SK-N-SH (cell line): Measurements from ENCODE around the gene LRRC42. TPM values are rescaled to one million over a fixed set of nuclear protein-coding genes. Genes with fewer than 3 reads are reported as not detected.

ENCODE experiments used
- CTCF ChIA-PET: fragments of 300-600, 350-600 bp; formaldehyde crosslinking; extraction: SDS; loops from one replicate; lab custom pipeline; 2021; lab: Yijun Ruan, JAX
- POLR2A ChIA-PET: fragments of 350-600 bp; sonication (Branson Sonifier 250); formaldehyde crosslinking; extraction: SDS; loops from one replicate; lab custom pipeline; 2020; ENCODE audit warnings: antibody characterized with exemption, inconsistent platforms; lab: Yijun Ruan, JAX
- DNase-seq: peaks from one replicate; pipeline ENCODE4 v3.0.0; 2012
- H2AFZ ChIP-seq: fragments of 200-600 bp; sonication (generic); 2 replicates; pipeline ENCODE4 v1.8.1; 2016; ENCODE audit warnings: antibody characterized with exemption, mild to moderate bottlenecking, low read depth
- H3F3A ChIP-seq: fragments of 200-600 bp; sonication (generic); replicated peaks from 2 replicates; pipeline ENCODE3; 2016; ENCODE audit warnings: antibody characterized with exemption, mild to moderate bottlenecking; ENCODE audit not compliant: insufficient read depth
- H3K27ac ChIP-seq, 2 experiments: fragments of 200-500 bp in 1 of 2; fragments of 200-600 bp in 1 of 2; sonication (Bioruptor generic) in 1 of 2; sonication (generic), shearing (Covaris generic) in 1 of 2; 2 replicates each; pipeline versions ENCODE4 v1.5.1 to v1.6.1; 2014 to 2016; ENCODE audit warnings: low read depth in 2 of 2, inconsistent platforms in 1 of 2, low read length in 1 of 2, mild to moderate bottlenecking in 1 of 2, mixed read lengths in 1 of 2
- H3K27me3 ChIP-seq: fragments of 200-600 bp; sonication (generic), shearing (Covaris generic); 2 replicates; pipeline ENCODE4 v1.6.1; 2016; ENCODE audit warnings: mixed run types; ENCODE audit not compliant: insufficient read depth
- H3K36me3 ChIP-seq, 2 experiments: fragments of 200-500 bp in 1 of 2; fragments of 200-600 bp in 1 of 2; sonication (Bioruptor generic) in 1 of 2; sonication (generic) in 1 of 2; replicated peaks in 1 of 2; 2 replicates each; pipeline versions ENCODE3 to v1.5.1; 2014 to 2016; ENCODE audit warnings: low read length in 1 of 2, mild to moderate bottlenecking in 1 of 2; ENCODE audit not compliant: insufficient read depth in 2 of 2, control insufficient read depth in 1 of 2
- H3K4me1 ChIP-seq, 2 experiments: fragments of 200-500 bp in 1 of 2; fragments of 200-600 bp in 1 of 2; sonication (Bioruptor generic) in 1 of 2; sonication (generic), shearing (Covaris generic) in 1 of 2; 2 replicates each; pipeline versions ENCODE4 v1.5.1 to v1.6.1; 2014 to 2016; ENCODE audit warnings: low read depth in 1 of 2, low read length in 1 of 2, mixed run types in 1 of 2; ENCODE audit not compliant: insufficient read depth in 2 of 2, control insufficient read depth in 1 of 2
- H3K4me2 ChIP-seq: fragments of 200-600 bp; sonication (generic), shearing (Covaris generic); 2 replicates; pipeline ENCODE4 v1.6.1; 2017; ENCODE audit warnings: mixed run types
- H3K4me3 ChIP-seq, 2 experiments: fragments of 200-500 bp in 1 of 2; fragments of 200-600 bp in 1 of 2; sonication (Bioruptor generic) in 1 of 2; sonication (generic), shearing (Covaris generic) in 1 of 2; 2 replicates each; pipeline versions ENCODE4 v1.5.1 to v1.8.1; 2014 to 2016; ENCODE audit warnings: low read depth in 2 of 2, inconsistent platforms in 1 of 2, low read length in 1 of 2, mild to moderate bottlenecking in 1 of 2, mixed read lengths in 1 of 2, moderate library complexity in 1 of 2
- H3K79me2 ChIP-seq: fragments of 200-600 bp; sonication (generic); 2 replicates; pipeline ENCODE4 v1.8.1; 2017; ENCODE audit warnings: mild to moderate bottlenecking; ENCODE audit not compliant: insufficient read depth
- H3K9ac ChIP-seq: fragments of 200-600 bp; sonication (generic); 2 replicates; pipeline ENCODE4 v1.6.1; 2017; ENCODE audit warnings: mixed run types
- H3K9me2 ChIP-seq: fragments of 200-600 bp; sonication (generic); 2 replicates; pipeline ENCODE4 v1.6.1; 2017; ENCODE audit warnings: mixed run types
- H3K9me3 ChIP-seq: fragments of 200-600 bp; sonication (generic); 2 replicates; pipeline ENCODE4 v1.6.1; 2017; ENCODE audit warnings: mixed run types, mild to moderate bottlenecking, moderate library complexity
- H4K20me1 ChIP-seq: fragments of 200-600 bp; sonication (generic); 2 replicates; pipeline ENCODE4 v1.6.1; 2017; ENCODE audit warnings: mild to moderate bottlenecking, mixed run types; ENCODE audit not compliant: insufficient read depth
- ELF1 ChIP-seq: IDR thresholded peaks from 2 replicates; pipeline ENCODE4 v1.4.0; 2012
- EP300 ChIP-seq, 2 experiments: IDR thresholded peaks; 2 replicates each; pipeline versions ENCODE4 v1.4.0 to v1.6.1; 2012; ENCODE audit warnings: borderline replicate concordance in 1 of 2, low read depth in 1 of 2, low read length in 1 of 2
- FOSL2 ChIP-seq: IDR thresholded peaks from 2 replicates; pipeline ENCODE4 v1.4.0; 2012; ENCODE audit warnings: low read depth, mild to moderate bottlenecking, moderate library complexity, borderline replicate concordance
- FOXJ3 ChIP-seq: sonication (generic); formaldehyde crosslinking; IDR thresholded peaks from 2 replicates; pipeline ENCODE4 v1.5.1; 2020; ENCODE audit warnings: mild to moderate bottlenecking, missing genetic modification reagents
- JUND ChIP-seq: IDR thresholded peaks from 2 replicates; pipeline ENCODE4 v1.4.0; 2012
- NFIC ChIP-seq: IDR thresholded peaks from 2 replicates; pipeline ENCODE4 v1.4.0; 2012; ENCODE audit warnings: borderline replicate concordance
- REST ChIP-seq: IDR thresholded peaks from 2 replicates; pipeline ENCODE4 v1.6.1; 2012; ENCODE audit warnings: mild to moderate bottlenecking, low read depth, low read length, moderate library complexity
- SIN3A ChIP-seq: IDR thresholded peaks from 2 replicates; pipeline ENCODE4 v1.6.1; 2012; ENCODE audit warnings: low read depth, mild to moderate bottlenecking, low read length, moderate library complexity, borderline replicate concordance
- TAF1 ChIP-seq: IDR thresholded peaks from 2 replicates; pipeline ENCODE4 v1.6.1; 2012; ENCODE audit warnings: low read depth, mild to moderate bottlenecking, low read length, moderate library complexity, borderline replicate concordance
- TCF12 ChIP-seq: IDR thresholded peaks from 2 replicates; pipeline ENCODE4 v1.4.0; 2012
- TEAD4 ChIP-seq: IDR thresholded peaks from 2 replicates; pipeline ENCODE4 v1.4.0; 2012; ENCODE audit warnings: mild to moderate bottlenecking, borderline replicate concordance; ENCODE audit not compliant: insufficient read depth
- YY1 ChIP-seq: IDR thresholded peaks from 2 replicates; pipeline ENCODE4 v1.4.0; 2012; ENCODE audit warnings: low read depth, mild to moderate bottlenecking
- ZBTB33 ChIP-seq: IDR thresholded peaks from 2 replicates; pipeline ENCODE4 v1.4.0; 2012; ENCODE audit warnings: low read depth, borderline replicate concordance
- WGBS: methylation state at CpG from one replicate; pipeline ENCODE4 v1.1.6; 2017; ENCODE audit warnings: low lambda C conversion rate; 5-methylcytosine and 5-hydroxymethylcytosine counted together
- polyA plus RNA-seq, 3 experiments: library from polyadenylated mRNA; depleted of rRNA; stranded (reverse); fragments of >200 nt; gene quantifications; 2 replicates each; pipeline ENCODE4 v1.2.3, GENCODE V29; 2012
- TF ChIP-seq, protein P1 (sequence below): IDR thresholded peaks from 2 replicates; pipeline ENCODE4 v1.4.0; 2012; ENCODE audit warnings: low read depth, borderline replicate concordance

Gene LRRC42
- polyA plus RNA-seq, 1 of the 3 experiments (the other 2 are of a cell fraction), result 35.0 TPM

DNA sequence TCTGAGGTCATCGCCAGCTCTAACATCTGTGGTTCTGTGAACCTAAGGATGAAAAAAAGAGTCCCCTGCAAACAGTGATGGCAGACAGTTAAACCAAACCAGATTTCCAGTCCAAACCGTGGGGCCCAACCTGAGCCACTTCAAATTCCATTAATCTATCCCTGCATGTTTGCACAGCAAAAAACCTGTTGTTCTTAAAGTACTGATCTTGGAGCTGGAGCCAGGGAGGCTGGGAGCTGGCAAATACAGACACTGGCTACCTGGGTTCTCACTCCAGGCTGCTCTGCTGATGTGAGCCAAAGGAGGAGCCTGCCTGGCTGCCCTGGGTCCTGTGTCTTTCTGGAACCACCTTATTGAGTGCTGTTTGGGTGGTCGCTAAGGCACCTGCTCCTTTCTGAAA, 55.4 kb downstream of the LRRC42 start:
- 36% methylated on average over 2 of the region's 3 CpGs for WGBS
- Histone ChIP-seq H3K9me3 (no peaks in the 10 kb centered on the region), H3K4me1 (peaks cover 0 to 8% of the 10 kb centered on the region in 2 experiments; a peak in 1 of 4 replicates), H4K20me1 (no peaks in the 10 kb centered on the region), H3K9me2 (no peaks in the 10 kb centered on the region), H3K4me2 (no peak overlapping the region), H3K36me3 (no peaks in the 10 kb centered on the region), H3K27me3 (no peaks in the 10 kb centered on the region), H3K79me2 (no peaks in the 10 kb centered on the region), H3F3A (no peaks in the 10 kb centered on the region), H2AFZ (no peak overlapping the region), H3K4me3 (no peak overlapping the region), H3K9ac (no peak overlapping the region), H3K27ac (no peak overlapping the region)
- no peak for DNase-seq
- TF ChIP-seq YY1 (no peak), TAF1 (no peak), FOXJ3 (no peak), REST (no peak), FOSL2 (no peak), ELF1 (no peak), ZBTB33 (no peak), JUND (no peak), TEAD4 (no peak), TCF12 (no peak), SIN3A (no peak), NFIC (no peak), EP300 (IDR thresholded peaks at IDR 0.05; ENCODE audit: borderline replicate concordance in 1 of 2, low read depth in 1 of 2, low read length in 1 of 2) (no peak)
- TF ChIP-seq, protein P1, sequence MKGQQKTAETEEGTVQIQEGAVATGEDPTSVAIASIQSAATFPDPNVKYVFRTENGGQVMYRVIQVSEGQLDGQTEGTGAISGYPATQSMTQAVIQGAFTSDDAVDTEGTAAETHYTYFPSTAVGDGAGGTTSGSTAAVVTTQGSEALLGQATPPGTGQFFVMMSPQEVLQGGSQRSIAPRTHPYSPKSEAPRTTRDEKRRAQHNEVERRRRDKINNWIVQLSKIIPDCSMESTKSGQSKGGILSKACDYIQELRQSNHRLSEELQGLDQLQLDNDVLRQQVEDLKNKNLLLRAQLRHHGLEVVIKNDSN, result no peak
- POLR2A ChIA-PET, result no interaction called here
- CTCF ChIA-PET, result interaction anchor here (0.8 to 1.4 kb wide), 4 partner anchors 15 to 141 kb away, joined by 3 to 4 read pairs (median 4); no protein-coding TSS in a partner anchor
